ENCODE results near the gene CNTN4.

GRCh38 chr3:3013317-3014052 is 914.8 kb downstream of the CNTN4 start:
- no peak for TF ChIP-seq SUZ12 (IDR thresholded peaks at IDR 0.05)
- TF ChIP-seq FOXM1 (IDR thresholded peaks at IDR 0.05; ENCODE audit: borderline replicate concordance): no peak
- no peak for TF ChIP-seq ZNF384 (IDR thresholded peaks at IDR 0.05)
- TF ChIP-seq FOXA1 (IDR thresholded peaks at IDR 0.05): no peak
- TF ChIP-seq ELF4 (IDR thresholded peaks at IDR 0.05): no peak

Data from HEK293T (cell line).